ENCODE results near the gene HNRNPA1.

GRCh38 chr12:54273981-54274380 lies 6.5 kb upstream of the HNRNPA1 start:
- no peak for TF ChIP-seq CTCF (IDR thresholded peaks at IDR 0.05)
- no peak for TF ChIP-seq EZH2 (IDR thresholded peaks at IDR 0.05; ENCODE audit: borderline replicate concordance, insufficient read depth, low read depth, low read length, poor library complexity, severe bottlenecking)
